Endodermal cell (in vitro differentiated cells): ENCODE measurements around the gene OGFOD1. TPM values are rescaled to one million over a fixed set of nuclear protein-coding genes. Genes with fewer than 3 reads are reported as not detected.

ENCODE experiments used
- DNase-seq: peaks from one replicate; pipeline ENCODE4 v3.0.0-alpha.2; 2017
- H3K27ac ChIP-seq: 2 replicates; pipeline ENCODE4 v1.5.1; 2013; ENCODE audit warnings: mild to moderate bottlenecking, low read depth, low read length, moderate library complexity
- H3K27me3 ChIP-seq: 2 replicates; pipeline ENCODE4 v1.6.1; 2013; ENCODE audit warnings: mild to moderate bottlenecking, low read length, moderate library complexity; ENCODE audit not compliant: insufficient read depth, control insufficient read depth, poor library complexity, severe bottlenecking
- H3K36me3 ChIP-seq: 2 replicates; pipeline ENCODE4 v1.7.0; 2013; ENCODE audit warnings: mild to moderate bottlenecking, low read length, moderate library complexity; ENCODE audit not compliant: control insufficient read depth, insufficient read depth
- H3K4me1 ChIP-seq: one replicate; pipeline ENCODE4 v1.7.0; 2013; ENCODE audit warnings: low read length; ENCODE audit not compliant: control insufficient read depth, insufficient read depth
- H3K4me3 ChIP-seq: 2 replicates; pipeline ENCODE4 v1.5.1; 2013; ENCODE audit warnings: mild to moderate bottlenecking, low read length, moderate library complexity
- H3K9ac ChIP-seq: 2 replicates; pipeline ENCODE4 v1.6.1; 2013; ENCODE audit warnings: mild to moderate bottlenecking, low read length, moderate library complexity; ENCODE audit not compliant: poor library complexity, severe bottlenecking; ENCODE audit errors: extremely low read depth
- H3K9me3 ChIP-seq: 2 replicates; pipeline ENCODE4 v1.6.1; 2013; ENCODE audit warnings: mild to moderate bottlenecking, low read length, moderate library complexity; ENCODE audit not compliant: control insufficient read depth
- H3K27ac Mint-ChIP-seq: 2 replicates; pipeline ENCODE4 v1.8.0; 2020; ENCODE audit warnings: mixed read lengths
- H3K27me3 Mint-ChIP-seq: 2 replicates; pipeline ENCODE4 v1.8.0; 2021; ENCODE audit warnings: mild to moderate bottlenecking, mixed read lengths; ENCODE audit not compliant: insufficient read depth
- H3K36me3 Mint-ChIP-seq: 2 replicates; pipeline ENCODE4 v1.8.0; 2020; ENCODE audit warnings: low read depth, mixed read lengths
- H3K4me1 Mint-ChIP-seq: 2 replicates; pipeline ENCODE4 v1.8.0; 2020; ENCODE audit warnings: mixed read lengths
- H3K4me3 Mint-ChIP-seq: 2 replicates; pipeline ENCODE4 v1.8.0; 2020; ENCODE audit warnings: mild to moderate bottlenecking, moderate library complexity, mixed read lengths
- H3K9me3 Mint-ChIP-seq: 2 replicates; pipeline ENCODE4 v1.8.0; 2020; ENCODE audit warnings: mild to moderate bottlenecking, mixed read lengths
- WGBS, 2 experiments: methylation state at CpG; one replicate each; pipeline versions ENCODE4 v1.1.5 to v1.1.7; 2013; ENCODE audit warnings: missing lambda C conversion rate in 2 of 2, mixed read lengths in 1 of 2; ENCODE audit not compliant: insufficient coverage in 1 of 2, insufficient read length in 1 of 2; 5-methylcytosine and 5-hydroxymethylcytosine counted together
- total RNA-seq, 2 donors: library from RNA; stranded (reverse); fragmentation: NEBNext Ultra II Directional in 1 of 2; extraction: Animal tissue kit (Norgen Biotek cat#: 25700) in 1 of 2; gene quantifications; 2 replicates in 1 of 2; 3 replicates in 1 of 2; pipeline ENCODE4 v1.2.1, GENCODE V29; 2021
- TF ChIP-seq, protein P1 (sequence below): fragments of 200-600 bp; sonication (generic); conservative IDR thresholded peaks from 2 replicates; pipeline ENCODE4 v1.5.0; 2021; ENCODE audit warnings: antibody characterized with exemption, mild to moderate bottlenecking

The OGFOD1 gene
- total RNA-seq, 2 donors from 2014 or later: 54.3 to 55.1 TPM

DNA sequence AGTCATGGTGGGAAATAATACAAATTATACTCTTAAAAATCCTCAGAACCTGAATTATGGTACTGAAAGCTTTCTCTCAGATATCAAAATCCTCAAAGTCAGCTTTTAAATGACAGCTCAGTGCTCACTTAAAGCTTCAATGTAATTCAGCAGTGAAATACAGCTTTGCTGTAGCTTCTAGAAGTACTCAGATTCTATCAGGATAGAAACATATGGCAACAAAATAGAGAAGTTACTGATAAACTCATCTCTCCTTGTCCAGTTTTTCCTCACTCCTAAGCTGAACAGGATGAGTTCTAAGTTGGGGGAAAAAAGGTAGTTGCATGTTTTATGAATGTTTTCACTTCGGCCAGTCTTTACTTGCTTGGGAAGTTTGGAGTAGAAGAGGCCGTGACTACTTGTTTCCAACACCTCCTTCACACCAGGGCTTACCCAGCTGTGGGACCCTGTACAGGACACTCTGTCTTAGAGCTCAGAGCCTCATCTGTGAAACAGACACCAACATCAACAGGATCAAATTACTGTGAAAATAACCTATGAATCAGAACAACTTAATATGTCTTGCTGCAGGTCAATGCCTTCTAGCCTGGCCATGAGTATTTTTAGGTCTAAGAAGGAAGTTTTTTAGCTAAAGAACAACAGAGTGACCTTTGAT is 30.2 kb downstream of the OGFOD1 start:
- Mint-ChIP-seq H3K27me3 (no peaks in the 10 kb centered on the region), H3K9me3 (no peaks in the 10 kb centered on the region), H3K4me3 (no peak overlapping the region), H3K36me3 (peaks cover 48% of the 10 kb centered on the region), H3K4me1 (peaks cover 4% of the 10 kb centered on the region), H3K27ac (no peak overlapping the region)
- H3K4me3 ChIP-seq: no peak overlapping the region
- TF ChIP-seq, protein P1, sequence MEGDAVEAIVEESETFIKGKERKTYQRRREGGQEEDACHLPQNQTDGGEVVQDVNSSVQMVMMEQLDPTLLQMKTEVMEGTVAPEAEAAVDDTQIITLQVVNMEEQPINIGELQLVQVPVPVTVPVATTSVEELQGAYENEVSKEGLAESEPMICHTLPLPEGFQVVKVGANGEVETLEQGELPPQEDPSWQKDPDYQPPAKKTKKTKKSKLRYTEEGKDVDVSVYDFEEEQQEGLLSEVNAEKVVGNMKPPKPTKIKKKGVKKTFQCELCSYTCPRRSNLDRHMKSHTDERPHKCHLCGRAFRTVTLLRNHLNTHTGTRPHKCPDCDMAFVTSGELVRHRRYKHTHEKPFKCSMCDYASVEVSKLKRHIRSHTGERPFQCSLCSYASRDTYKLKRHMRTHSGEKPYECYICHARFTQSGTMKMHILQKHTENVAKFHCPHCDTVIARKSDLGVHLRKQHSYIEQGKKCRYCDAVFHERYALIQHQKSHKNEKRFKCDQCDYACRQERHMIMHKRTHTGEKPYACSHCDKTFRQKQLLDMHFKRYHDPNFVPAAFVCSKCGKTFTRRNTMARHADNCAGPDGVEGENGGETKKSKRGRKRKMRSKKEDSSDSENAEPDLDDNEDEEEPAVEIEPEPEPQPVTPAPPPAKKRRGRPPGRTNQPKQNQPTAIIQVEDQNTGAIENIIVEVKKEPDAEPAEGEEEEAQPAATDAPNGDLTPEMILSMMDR: no peak
- 94 to 100% methylated on average over 1 to 2 of the region's 2 CpGs for WGBS, 2 experiments
- H3K9ac ChIP-seq: no peak overlapping the region
- H3K4me1 ChIP-seq: peaks cover 2% of the 10 kb centered on the region
- H3K27me3 ChIP-seq: no peaks in the 10 kb centered on the region
- H3K9me3 ChIP-seq: no peaks in the 10 kb centered on the region
- no peak for DNase-seq
- peaks cover 68% of the 10 kb centered on the region for H3K36me3 ChIP-seq
- H3K27ac ChIP-seq: no peak overlapping the region

DNA sequence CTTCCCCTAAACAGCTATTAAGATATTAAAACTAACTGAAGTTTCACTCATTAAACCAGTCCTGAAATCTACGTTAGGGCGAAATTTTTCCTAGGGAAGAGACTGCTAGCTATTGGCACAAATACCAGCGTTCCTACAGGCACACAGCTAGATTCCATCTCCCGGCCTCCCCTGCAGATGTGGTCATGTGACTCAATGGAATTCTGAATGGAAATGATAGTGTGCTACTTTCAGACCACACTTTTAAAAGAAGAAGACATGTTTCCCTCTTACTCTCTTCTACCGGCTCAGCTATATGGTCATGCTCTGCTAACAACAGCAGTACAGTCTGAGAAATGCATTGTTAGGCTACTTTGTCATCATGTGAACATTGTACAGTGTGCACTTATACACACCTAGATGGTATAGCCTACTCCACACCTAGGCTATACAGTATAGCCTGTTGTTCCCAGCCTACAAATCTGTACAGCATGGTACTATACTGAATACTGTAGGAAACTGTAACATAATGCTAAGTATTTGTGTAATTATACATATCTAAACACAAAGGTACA is 31.4 kb downstream of the OGFOD1 start:
- no peak overlapping the region for H3K27ac ChIP-seq
- H3K27me3 ChIP-seq: no peaks in the 10 kb centered on the region
- no peaks in the 10 kb centered on the region for H3K9me3 Mint-ChIP-seq
- peaks cover 2% of the 10 kb centered on the region for H3K4me1 ChIP-seq
- H3K4me3 Mint-ChIP-seq: no peak overlapping the region
- no peaks in the 10 kb centered on the region for H3K9me3 ChIP-seq
- DNase-seq: no peak
- no peak overlapping the region for H3K4me3 ChIP-seq
- peaks cover 3% of the 10 kb centered on the region for H3K4me1 Mint-ChIP-seq
- no peak overlapping the region for H3K9ac ChIP-seq
- peaks cover 38% of the 10 kb centered on the region for H3K36me3 Mint-ChIP-seq
- 94% methylated on average over 5 of the region's 5 CpGs; no CpG with 5 or more reads in 1 of the 2 experiments for WGBS, 2 experiments
- peaks cover 57% of the 10 kb centered on the region for H3K36me3 ChIP-seq
- H3K27ac Mint-ChIP-seq: no peak overlapping the region
- TF ChIP-seq, protein P1: no peak
- no peaks in the 10 kb centered on the region for H3K27me3 Mint-ChIP-seq

DNA sequence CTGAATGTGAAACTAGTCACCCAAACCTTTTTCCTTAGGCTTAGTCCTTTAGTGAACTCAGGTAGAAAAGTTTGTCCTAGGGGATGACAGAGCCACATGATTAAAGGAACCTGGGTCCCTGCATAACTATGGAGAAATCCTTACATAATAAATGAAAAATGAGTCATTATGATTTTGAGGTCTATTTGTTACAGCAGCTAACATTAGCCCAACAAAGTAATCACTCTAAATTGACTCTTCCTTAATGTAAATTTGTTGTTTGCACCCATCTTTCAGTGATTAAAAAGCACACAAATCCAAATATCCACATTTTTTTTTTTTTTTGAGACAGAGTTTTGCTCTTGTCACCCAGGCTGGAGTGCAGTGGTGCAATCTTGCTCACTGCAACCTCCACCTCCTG is 32.0 kb downstream of the OGFOD1 start:
- Histone ChIP-seq H3K4me1 (peaks cover 2% of the 10 kb centered on the region), H3K36me3 (peaks cover 51% of the 10 kb centered on the region), H3K9me3 (no peaks in the 10 kb centered on the region), H3K27me3 (no peaks in the 10 kb centered on the region), H3K27ac (no peak overlapping the region), H3K9ac (no peak overlapping the region), H3K4me3 (no peak overlapping the region)
- H3K27ac Mint-ChIP-seq: no peak overlapping the region
- H3K4me1 Mint-ChIP-seq: peaks cover 3% of the 10 kb centered on the region
- no peaks in the 10 kb centered on the region for H3K27me3 Mint-ChIP-seq
- DNase-seq: no peak
- H3K36me3 Mint-ChIP-seq: peaks cover 36% of the 10 kb centered on the region
- H3K4me3 Mint-ChIP-seq: no peak overlapping the region
- TF ChIP-seq, protein P1: no peak
- H3K9me3 Mint-ChIP-seq: no peaks in the 10 kb centered on the region
